Fibroblast of lung (primary cell): ENCODE data around the gene VPS37C. TPM values are rescaled to one million over a fixed set of nuclear protein-coding genes. Genes with fewer than 3 reads are reported as not detected.

Source experiments
- DNase-seq, 2 donors: peaks; one replicate each; pipeline versions ENCODE4 v3.0.0 to v3.0.0-alpha.2; 2010; ENCODE audit warnings: low read depth in 2 of 2
- H2AFZ ChIP-seq: 2 replicates; pipeline ENCODE4 v1.5.1; 2012; ENCODE audit warnings: low read length, control low read depth, inconsistent platforms
- H3K27ac ChIP-seq: 2 replicates; pipeline ENCODE4 v1.5.1; 2011; ENCODE audit warnings: low read length, control low read depth; ENCODE audit not compliant: insufficient read depth
- H3K27me3 ChIP-seq: 2 replicates; pipeline ENCODE4 v1.5.1; 2011; ENCODE audit warnings: mild to moderate bottlenecking, low read length; ENCODE audit not compliant: control insufficient read depth, insufficient read depth
- H3K36me3 ChIP-seq: 2 replicates; pipeline ENCODE4 v1.5.1; 2011; ENCODE audit warnings: low read length; ENCODE audit not compliant: control insufficient read depth, insufficient read depth
- H3K4me1 ChIP-seq: 2 replicates; pipeline ENCODE4 v1.5.1; 2011; ENCODE audit warnings: low read length; ENCODE audit not compliant: control insufficient read depth, insufficient read depth; ENCODE audit errors: extremely low read depth
- H3K4me2 ChIP-seq: 2 replicates; pipeline ENCODE4 v1.5.1; 2011; ENCODE audit warnings: low read length, control low read depth; ENCODE audit not compliant: insufficient read depth; ENCODE audit errors: extremely low read depth
- H3K4me3 ChIP-seq, 4 experiments: fragments of 200-600 bp in 1 of 4; sonication (generic) in 1 of 4; replicated peaks in 1 of 4; 2 replicates each; pipeline ENCODE4 v1.5.1; 2011 to 2016; ENCODE audit warnings: low read length in 4 of 4, low read depth in 3 of 4, mild to moderate bottlenecking in 3 of 4, control low read depth in 2 of 4, inconsistent platforms in 1 of 4, mixed read lengths in 1 of 4; ENCODE audit not compliant: insufficient read depth in 1 of 4; ENCODE audit errors: control extremely low read depth in 1 of 4
- H3K79me2 ChIP-seq: 2 replicates; pipeline ENCODE4 v1.5.1; 2012; ENCODE audit warnings: mild to moderate bottlenecking, low read length, inconsistent platforms; ENCODE audit not compliant: control insufficient read depth, insufficient read depth
- H3K9ac ChIP-seq: 2 replicates; pipeline ENCODE4 v1.5.1; 2011; ENCODE audit warnings: mild to moderate bottlenecking, low read length, control low read depth; ENCODE audit not compliant: insufficient read depth
- H3K9me3 ChIP-seq: 2 replicates; pipeline ENCODE4 v1.5.1; 2012; ENCODE audit warnings: low read depth, low read length; ENCODE audit not compliant: control insufficient read depth, insufficient read depth
- H4K20me1 ChIP-seq: 2 replicates; pipeline ENCODE4 v1.5.1; 2011; ENCODE audit warnings: low read length; ENCODE audit not compliant: control insufficient read depth, insufficient read depth; ENCODE audit errors: extremely low read depth
- EZH2 ChIP-seq: IDR thresholded peaks from 2 replicates; pipeline ENCODE4 v1.5.1; 2012; ENCODE audit warnings: low read length, control low read depth, mild to moderate bottlenecking; ENCODE audit errors: missing control alignments
- polyA plus RNA-seq, 2 donors: library from polyadenylated mRNA; depleted of rRNA in 1 of 2; stranded (reverse) in 1 of 2; unstranded in 1 of 2; fragments of >200 nt; gene quantifications; 2 replicates each; pipeline ENCODE4 v1.2.1, GENCODE V29; 2011 to 2012; ENCODE audit warnings: missing spikeins in 1 of 2
- total RNA-seq: library from RNA; depleted of rRNA; stranded (reverse); fragments of >200 nt; gene quantifications from 2 replicates; pipeline ENCODE4 v1.2.1, GENCODE V29; 2014
- TF ChIP-seq, protein P1 (sequence below), 2 donors: IDR thresholded peaks in 1 of 2; conservative IDR thresholded peaks in 1 of 2; 1 replicate in 1 of 2; 2 replicates in 1 of 2; pipeline ENCODE4 v1.5.1; 2011 to 2012; ENCODE audit warnings: low read length in 2 of 2, control low read depth in 1 of 2, inconsistent platforms in 1 of 2, low read depth in 1 of 2, mild to moderate bottlenecking in 1 of 2

The VPS37C gene
- total and polyA plus RNA-seq, 2 donors (not counting 1 experiment from before 2014, with no cell fraction given) = 7.6 to 9.9 TPM

- Histone ChIP-seq H3K79me2 (no peaks in the 10 kb centered on the region), H3K9me3 (no peaks in the 10 kb centered on the region), H3K4me2 (no peak overlapping the region), H3K4me3 (no peak overlapping the region), H3K36me3 (no peaks in the 10 kb centered on the region), H3K27ac (no peak overlapping the region), H2AFZ (no peak overlapping the region), H3K27me3 (no peaks in the 10 kb centered on the region), H4K20me1 (no peaks in the 10 kb centered on the region), H3K9ac (no peak overlapping the region), H3K4me1 (no peaks in the 10 kb centered on the region)
- DNase-seq = no peak
- no peak for TF ChIP-seq EZH2
- TF ChIP-seq, protein P1, sequence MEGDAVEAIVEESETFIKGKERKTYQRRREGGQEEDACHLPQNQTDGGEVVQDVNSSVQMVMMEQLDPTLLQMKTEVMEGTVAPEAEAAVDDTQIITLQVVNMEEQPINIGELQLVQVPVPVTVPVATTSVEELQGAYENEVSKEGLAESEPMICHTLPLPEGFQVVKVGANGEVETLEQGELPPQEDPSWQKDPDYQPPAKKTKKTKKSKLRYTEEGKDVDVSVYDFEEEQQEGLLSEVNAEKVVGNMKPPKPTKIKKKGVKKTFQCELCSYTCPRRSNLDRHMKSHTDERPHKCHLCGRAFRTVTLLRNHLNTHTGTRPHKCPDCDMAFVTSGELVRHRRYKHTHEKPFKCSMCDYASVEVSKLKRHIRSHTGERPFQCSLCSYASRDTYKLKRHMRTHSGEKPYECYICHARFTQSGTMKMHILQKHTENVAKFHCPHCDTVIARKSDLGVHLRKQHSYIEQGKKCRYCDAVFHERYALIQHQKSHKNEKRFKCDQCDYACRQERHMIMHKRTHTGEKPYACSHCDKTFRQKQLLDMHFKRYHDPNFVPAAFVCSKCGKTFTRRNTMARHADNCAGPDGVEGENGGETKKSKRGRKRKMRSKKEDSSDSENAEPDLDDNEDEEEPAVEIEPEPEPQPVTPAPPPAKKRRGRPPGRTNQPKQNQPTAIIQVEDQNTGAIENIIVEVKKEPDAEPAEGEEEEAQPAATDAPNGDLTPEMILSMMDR (conservative IDR thresholded peaks at IDR 0.05 in 1 of 2, IDR thresholded peaks at IDR 0.05 in 1 of 2; ENCODE audit: low read depth in 1 of 2, low read length in 2 of 2) = no peak
Observed at GRCh38 chr11:61116426-61117167, 44.6 kb downstream of the VPS37C start.

DNA sequence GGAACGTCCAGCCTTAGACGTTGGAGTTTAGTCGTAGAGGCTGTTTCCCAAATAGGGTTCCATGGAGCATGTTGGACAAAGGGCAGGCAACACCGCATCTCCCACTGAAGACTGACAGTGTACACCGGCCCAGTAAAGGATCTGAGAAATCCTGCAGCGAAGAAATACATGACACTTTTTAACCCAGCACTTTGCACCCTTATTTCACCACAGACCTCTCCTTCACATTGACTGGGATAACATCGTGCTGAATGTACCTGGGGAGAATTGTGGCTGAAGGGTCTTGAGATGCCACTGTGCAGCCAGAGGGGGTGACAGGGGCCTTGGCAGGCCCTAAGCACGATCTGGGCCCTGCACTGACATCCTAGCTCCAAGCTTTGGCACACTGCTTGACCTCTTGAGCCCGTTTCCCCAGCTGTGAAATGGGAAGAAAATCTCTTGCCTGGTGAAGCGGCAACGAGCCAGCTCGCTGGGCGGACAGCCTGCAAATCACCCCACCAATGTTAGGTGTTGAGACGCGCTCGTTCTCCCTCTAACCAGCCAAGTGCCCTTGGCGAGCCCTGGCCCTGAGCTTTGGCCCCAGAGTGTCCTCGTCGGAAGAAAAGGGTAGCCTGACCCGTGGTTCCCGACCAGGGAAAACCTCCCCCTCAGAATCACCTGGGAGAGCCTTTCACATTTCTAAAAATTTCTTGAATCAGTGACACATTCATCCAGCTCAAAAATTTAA lies 45.6 kb downstream of the VPS37C start:
- no peaks in the 10 kb centered on the region for H3K9me3 ChIP-seq
- DNase-seq = no peak
- no peaks in the 10 kb centered on the region for H4K20me1 ChIP-seq
- no peaks in the 10 kb centered on the region for H3K79me2 ChIP-seq
- no peak overlapping the region for H3K4me2 ChIP-seq
- TF ChIP-seq EZH2 = no peak
- TF ChIP-seq, protein P1 (conservative IDR thresholded peaks at IDR 0.05 in 1 of 2, IDR thresholded peaks at IDR 0.05 in 1 of 2; ENCODE audit: low read depth in 1 of 2, low read length in 2 of 2) = no peak
- H3K36me3 ChIP-seq = no peaks in the 10 kb centered on the region
- H2AFZ ChIP-seq = no peak overlapping the region
- no peaks in the 10 kb centered on the region for H3K27me3 ChIP-seq
- H3K4me1 ChIP-seq = no peaks in the 10 kb centered on the region
- H3K9ac ChIP-seq = no peak overlapping the region
- no peak overlapping the region for H3K4me3 ChIP-seq
- no peak overlapping the region for H3K27ac ChIP-seq

DNA sequence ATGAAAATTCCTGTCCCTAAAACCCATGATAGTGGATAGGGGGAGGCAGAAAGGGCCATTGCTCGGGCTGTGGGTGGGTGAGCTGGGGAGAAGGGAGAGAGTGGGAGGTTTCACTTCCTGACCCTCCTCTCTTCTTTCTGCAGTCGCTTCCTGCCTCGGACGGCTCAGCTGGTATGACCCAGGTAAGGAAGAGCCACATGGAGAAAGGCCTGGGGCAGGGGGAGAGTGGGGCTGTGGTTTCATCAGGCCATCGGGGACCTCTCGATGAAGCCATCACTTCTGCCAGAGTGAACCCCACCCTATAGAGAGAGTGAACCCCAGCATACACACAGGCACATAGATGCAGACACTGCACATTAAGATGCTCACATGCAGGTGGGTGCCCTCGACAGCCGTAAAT lies 46.3 kb downstream of the VPS37C start:
- no peaks in the 10 kb centered on the region for H3K4me1 ChIP-seq
- H3K4me3 ChIP-seq = no peak overlapping the region
- no peaks in the 10 kb centered on the region for H3K27me3 ChIP-seq
- no peak for DNase-seq
- no peak overlapping the region for H3K4me2 ChIP-seq
- TF ChIP-seq, protein P1 (conservative IDR thresholded peaks at IDR 0.05 in 1 of 2, IDR thresholded peaks at IDR 0.05 in 1 of 2; ENCODE audit: low read depth in 1 of 2, low read length in 2 of 2) = no peak
- no peak for TF ChIP-seq EZH2
- H2AFZ ChIP-seq = no peak overlapping the region
- no peaks in the 10 kb centered on the region for H4K20me1 ChIP-seq
- no peak overlapping the region for H3K9ac ChIP-seq
- H3K27ac ChIP-seq = no peak overlapping the region
- H3K9me3 ChIP-seq = no peaks in the 10 kb centered on the region
- H3K79me2 ChIP-seq = no peaks in the 10 kb centered on the region
- no peaks in the 10 kb centered on the region for H3K36me3 ChIP-seq
